Activated CD4-positive, alpha-beta T cell treated with anti-CD3 and anti-CD28 coated beads for 36 hours (primary cell): ENCODE data around the gene SV2C. TPM values are rescaled to one million over a fixed set of nuclear protein-coding genes. Genes with fewer than 3 reads are reported as not detected.

Experiments used
- ATAC-seq: fragments of 200-7000 bp; cut with Tn5 transposase; one replicate; pipeline ENCODE4 v1.10.0; 2021; ENCODE audit warnings: mild to moderate bottlenecking, moderate library complexity
- CTCF ChIA-PET: fragments of 350-600 bp; sonication (Branson Sonifier 250); formaldehyde crosslinking; loops from one replicate; lab custom pipeline; 2021; ENCODE audit warnings: antibody characterized with exemption; lab: Charles Lee
- POLR2A ChIA-PET: fragments of 350-600 bp; sonication (Branson Sonifier 250); formaldehyde crosslinking; loops from one replicate; lab custom pipeline; 2021; ENCODE audit warnings: antibody characterized with exemption, inconsistent platforms; lab: Charles Lee
- DNase-seq: peaks from one replicate; pipeline ENCODE4 v3.0.0-alpha.2; 2020
- H3K27ac Mint-ChIP-seq: one replicate; pipeline ENCODE4 v1.8.0; 2021; ENCODE audit warnings: mixed read lengths
- H3K27me3 Mint-ChIP-seq: one replicate; pipeline ENCODE4 v1.8.0; 2021; ENCODE audit warnings: mixed read lengths
- H3K36me3 Mint-ChIP-seq: one replicate; pipeline ENCODE4 v1.8.0; 2021; ENCODE audit warnings: low read depth, mixed read lengths
- H3K4me1 Mint-ChIP-seq: one replicate; pipeline ENCODE4 v1.8.0; 2021; ENCODE audit warnings: mixed read lengths
- H3K4me3 Mint-ChIP-seq: one replicate; pipeline ENCODE4 v1.8.0; 2021; ENCODE audit warnings: mild to moderate bottlenecking, moderate library complexity, mixed read lengths
- H3K9me3 Mint-ChIP-seq: one replicate; pipeline ENCODE4 v1.8.0; 2021; ENCODE audit warnings: low read depth, mixed read lengths
- intact Hi-C, 2 experiments: fragments of 100-400 bp; cut with DNase I in 1 of 2; cut with micrococcal nuclease in 1 of 2; formaldehyde crosslinking; loops; one replicate each; pipeline versions ENCODE4 v1.14.2 to v1.15.1; 2022 to 2024; cut with DNase I, micrococcal nuclease
- total RNA-seq, 2 experiments: library from RNA; stranded (reverse); gene quantifications; one replicate each; pipeline ENCODE4 v1.2.3, GENCODE V29; 2021

The SV2C gene
- total RNA-seq, 2 experiments from 2014 or later = 0.02 TPM; not detected in 1

GRCh38 chr5:76380346-76381066 lies 297.3 kb downstream of the SV2C start:
- H3K4me3 Mint-ChIP-seq = no peak overlapping the region
- ATAC-seq (no peak), DNase-seq (no peak)
- intact Hi-C loops = no loop called here
- no peaks in the 10 kb centered on the region for H3K27me3 Mint-ChIP-seq
- POLR2A ChIA-PET = no interaction called here
- no peaks in the 10 kb centered on the region for H3K9me3 Mint-ChIP-seq
- CTCF ChIA-PET = interaction anchor here (0.6 to 1.8 kb wide), 3 partner anchors 9 to 108 kb away, joined by 3 to 8 read pairs (median 3); no protein-coding TSS in a partner anchor
- H3K27ac Mint-ChIP-seq = no peak overlapping the region
- no peaks in the 10 kb centered on the region for H3K36me3 Mint-ChIP-seq
- H3K4me1 Mint-ChIP-seq = peaks cover 38% of the 10 kb centered on the region

GRCh38 chr5:76383126-76383832 lies 300.1 kb downstream of the SV2C start:
- CTCF ChIA-PET = interaction anchor here (1.0 to 1.4 kb wide), 3 partner anchors 8 to 161 kb away, joined by 3 to 6 read pairs (median 3); no protein-coding TSS in a partner anchor
- DNase-seq = no peak
- peaks cover 36% of the 10 kb centered on the region for H3K4me1 Mint-ChIP-seq
- peak; percentile 31 for ATAC-seq
- H3K9me3 Mint-ChIP-seq = no peaks in the 10 kb centered on the region
- POLR2A ChIA-PET = no interaction called here
- no peak overlapping the region for H3K4me3 Mint-ChIP-seq
- intact Hi-C loops = no loop called here
- no peaks in the 10 kb centered on the region for H3K36me3 Mint-ChIP-seq
- H3K27me3 Mint-ChIP-seq = no peaks in the 10 kb centered on the region
- no peak overlapping the region for H3K27ac Mint-ChIP-seq

GRCh38 chr5:76384189-76384588 lies 301.0 kb downstream of the SV2C start:
- Mint-ChIP-seq H3K27ac (no peak overlapping the region), H3K4me3 (no peak overlapping the region), H3K27me3 (no peaks in the 10 kb centered on the region), H3K36me3 (no peaks in the 10 kb centered on the region), H3K9me3 (no peaks in the 10 kb centered on the region), H3K4me1 (peaks cover 31% of the 10 kb centered on the region)
- POLR2A ChIA-PET = interaction anchor here (0.5 to 0.6 kb wide), 2 partner anchors 186 to 817 kb away, joined by 3 read pairs; no protein-coding TSS in a partner anchor
- DNase-seq = no peak
- intact Hi-C loops = no loop called here
- CTCF ChIA-PET = interaction anchor here (0.7 to 1.4 kb wide), 2 partner anchors 9 to 18 kb away, joined by 3 to 6 read pairs; no protein-coding TSS in a partner anchor
- no peak for ATAC-seq

- H3K4me1 Mint-ChIP-seq = peaks cover 29% of the 10 kb centered on the region
- POLR2A ChIA-PET = no interaction called here
- H3K9me3 Mint-ChIP-seq = no peaks in the 10 kb centered on the region
- intact Hi-C loops = no loop called here
- CTCF ChIA-PET = interaction anchor here (0.6 to 1.4 kb wide), 3 partner anchors 9 to 115 kb away, joined by 3 to 6 read pairs (median 3); no protein-coding TSS in a partner anchor
- no peak for ATAC-seq
- no peak overlapping the region for H3K4me3 Mint-ChIP-seq
- no peaks in the 10 kb centered on the region for H3K27me3 Mint-ChIP-seq
- no peak overlapping the region for H3K27ac Mint-ChIP-seq
- H3K36me3 Mint-ChIP-seq = no peaks in the 10 kb centered on the region
- DNase-seq = no peak
Observed at GRCh38 chr5:76384705-76385104, 301.5 kb downstream of the SV2C start.

GRCh38 chr5:76385540-76385939 lies 302.4 kb downstream of the SV2C start:
- Mint-ChIP-seq H3K4me3 (no peak overlapping the region), H3K4me1 (peaks cover 35% of the 10 kb centered on the region), H3K27me3 (no peaks in the 10 kb centered on the region), H3K27ac (no peak overlapping the region), H3K36me3 (no peaks in the 10 kb centered on the region), H3K9me3 (no peaks in the 10 kb centered on the region)
- ATAC-seq (no peak), DNase-seq (no peak)
- intact Hi-C loops = no loop called here
- ChIA-PET CTCF (interaction anchor here (1.4 kb wide), 1 partner anchor 10 kb away, joined by 4 read pairs; no protein-coding TSS in a partner anchor), POLR2A (no interaction called here)

GRCh38 chr5:76386360-76386759 lies 303.2 kb downstream of the SV2C start:
- Mint-ChIP-seq H3K27ac (no peak overlapping the region), H3K4me3 (no peak overlapping the region), H3K4me1 (peaks cover 43% of the 10 kb centered on the region), H3K36me3 (no peaks in the 10 kb centered on the region), H3K9me3 (no peaks in the 10 kb centered on the region), H3K27me3 (no peaks in the 10 kb centered on the region)
- ATAC-seq (no peak), DNase-seq (no peak)
- intact Hi-C loops = no loop called here
- ChIA-PET POLR2A (no interaction called here), CTCF (interaction anchor here (0.6 to 1.4 kb wide), 2 partner anchors 10 to 136 kb away, joined by 3 to 4 read pairs; no protein-coding TSS in a partner anchor)

GRCh38 chr5:76388236-76388635 lies 305.1 kb downstream of the SV2C start:
- intact Hi-C loops = no loop called here
- Mint-ChIP-seq H3K4me3 (no peak overlapping the region), H3K9me3 (no peaks in the 10 kb centered on the region), H3K4me1 (peaks cover 58% of the 10 kb centered on the region), H3K36me3 (no peaks in the 10 kb centered on the region), H3K27ac (no peak overlapping the region), H3K27me3 (no peaks in the 10 kb centered on the region)
- DNase-seq (no peak), ATAC-seq (no peak)
- ChIA-PET CTCF (interaction anchor here (0.6 kb wide), 1 partner anchor 53 kb away, joined by 3 read pairs; no protein-coding TSS in a partner anchor), POLR2A (no interaction called here)

GRCh38 chr5:76388791-76389512 lies 305.8 kb downstream of the SV2C start:
- ChIA-PET CTCF (interaction anchor here (2.4 kb wide), 1 partner anchor 9 kb away, joined by 8 read pairs; no protein-coding TSS in a partner anchor), POLR2A (interaction anchor here (0.6 kb wide), 1 partner anchor 10 kb away, joined by 3 read pairs; no protein-coding TSS in a partner anchor)
- H3K4me1 Mint-ChIP-seq = peaks cover 59% of the 10 kb centered on the region
- no peaks in the 10 kb centered on the region for H3K36me3 Mint-ChIP-seq
- no peak for DNase-seq
- no peak overlapping the region for H3K4me3 Mint-ChIP-seq
- H3K27me3 Mint-ChIP-seq = no peaks in the 10 kb centered on the region
- H3K9me3 Mint-ChIP-seq = no peaks in the 10 kb centered on the region
- intact Hi-C loops = no loop called here
- ATAC-seq = no peak
- no peak overlapping the region for H3K27ac Mint-ChIP-seq

- Mint-ChIP-seq H3K4me3 (no peak overlapping the region), H3K27ac (no peak overlapping the region), H3K4me1 (peaks cover 60% of the 10 kb centered on the region), H3K9me3 (no peaks in the 10 kb centered on the region), H3K36me3 (no peaks in the 10 kb centered on the region), H3K27me3 (no peaks in the 10 kb centered on the region)
- intact Hi-C loops = no loop called here
- CTCF ChIA-PET = interaction anchor here (2.4 kb wide), 1 partner anchor 10 kb away, joined by 8 read pairs; no protein-coding TSS in a partner anchor
- DNase-seq (no peak), ATAC-seq (no peak)
- POLR2A ChIA-PET = interaction anchor here (0.6 kb wide), 1 partner anchor 9 kb away, joined by 3 read pairs; no protein-coding TSS in a partner anchor
Observed at GRCh38 chr5:76389513-76390154, 306.5 kb downstream of the SV2C start.

GRCh38 chr5:76391014-76391413 lies 307.8 kb downstream of the SV2C start:
- Mint-ChIP-seq H3K27ac (peak overlapping the region; percentile 51), H3K36me3 (no peaks in the 10 kb centered on the region), H3K4me1 (peaks cover 55% of the 10 kb centered on the region), H3K9me3 (no peaks in the 10 kb centered on the region), H3K4me3 (no peak overlapping the region), H3K27me3 (no peaks in the 10 kb centered on the region)
- intact Hi-C loops = no loop called here
- ATAC-seq = no peak
- DNase-seq = peak; percentile 20
- CTCF ChIA-PET = interaction anchor here (1.0 to 2.4 kb wide), 3 partner anchors 11 to 129 kb away, joined by 3 to 8 read pairs (median 4); partner anchors contain the start of gene IQGAP2
- POLR2A ChIA-PET = no interaction called here
